H1 (cell line): ENCODE results near the gene HLA-DPA1.

ENCODE experiments used
- SP1 ChIP-seq: IDR thresholded peaks from 2 replicates; pipeline ENCODE4 v1.6.1; 2011; ENCODE audit warnings: low read depth, low read length
- TAF1 ChIP-seq: IDR thresholded peaks from 2 replicates; pipeline ENCODE4 v1.6.1; 2011; ENCODE audit warnings: mild to moderate bottlenecking, low read depth, low read length

DNA sequence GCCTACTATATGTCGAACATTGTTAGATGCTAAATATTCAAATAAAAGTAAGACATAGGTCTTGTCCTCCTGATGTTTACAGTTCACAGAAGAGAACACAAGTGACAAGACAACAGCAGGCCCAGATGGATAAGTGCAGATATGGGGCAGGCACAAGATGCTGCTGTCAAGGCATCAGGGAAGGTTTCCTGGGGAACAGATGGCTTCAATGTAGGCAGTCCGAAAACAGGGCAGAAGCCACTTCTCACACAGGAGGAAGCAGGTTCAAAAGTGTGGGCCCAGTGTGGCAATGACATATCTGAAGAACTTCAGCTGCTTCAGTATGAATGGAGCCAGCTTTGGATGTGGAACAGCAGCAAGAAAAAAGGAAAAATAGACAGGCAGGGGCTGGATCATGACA lies 34.9 kb upstream of the HLA-DPA1 start:
- TF ChIP-seq SP1 (no peak), TAF1 (no peak)
